Measurements from ENCODE around the gene GNB1. TPM values are rescaled to one million over a fixed set of nuclear protein-coding genes. Genes with fewer than 3 reads are reported as not detected.

The GNB1 gene
- total and polyA plus RNA-seq, 9 of the 15 experiments (the other 6 are each of a cell fraction or from before 2014, with no cell fraction given): 34.3 to 388 (median 114) TPM

DNA sequence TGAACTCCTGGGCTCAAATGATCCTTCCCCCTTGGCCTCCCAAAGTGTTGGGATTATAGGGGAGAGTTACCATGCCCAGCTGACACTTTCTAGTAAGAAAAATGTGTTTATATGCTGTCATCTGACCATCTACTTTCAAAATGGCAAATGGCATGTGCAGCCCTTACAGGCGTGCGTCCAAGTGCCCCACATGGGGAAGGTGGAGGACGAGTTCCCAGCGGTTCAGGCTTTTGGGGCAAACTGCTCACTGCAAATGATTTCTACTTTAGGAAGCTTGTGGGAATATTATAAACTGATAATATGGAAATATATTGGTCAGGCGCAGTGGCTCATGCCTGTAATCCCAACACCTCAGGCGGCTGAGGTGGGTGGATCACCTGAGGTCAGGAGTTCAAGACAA is 71.1 kb downstream of the GNB1 start:
- no TSS peak for BruUV-seq (replicated peaks)
- CTCF ChIA-PET (ENCODE audit: low intra/inter-chr PET ratio): no interaction called here
- TF ChIP-seq C11orf30 (IDR thresholded peaks at IDR 0.05; ENCODE audit: low read depth): no peak
- no peak for TF ChIP-seq SOX6 (IDR thresholded peaks at IDR 0.05)
- no peak for TF ChIP-seq SMARCC2 (IDR thresholded peaks at IDR 0.05; ENCODE audit: low read depth)
- TF ChIP-seq TBL1XR1 (IDR thresholded peaks at IDR 0.05; ENCODE audit: low read length in 2 of 2): no peak
- H3K9ac ChIP-seq (ENCODE audit: insufficient read depth in 1 of 2, low read depth in 2 of 2, low read length in 2 of 2): no peak overlapping the region
- no peaks in the 10 kb centered on the region for H3K9me3 ChIP-seq (replicated peaks; ENCODE audit: control insufficient read depth, insufficient read depth, low read depth, low read length)
- no peak overlapping the region for H3K4me3 ChIP-seq
- 0 out of 5 replicates have a peak, but pooled peaks cover 0 to 2% of the 10 kb centered on the region in 2 experiments for H3K4me1 ChIP-seq (replicated peaks in 1 of 2; ENCODE audit: control insufficient read depth in 2 of 2, insufficient read depth in 2 of 2, low read length in 2 of 2)
- H4K20me1 ChIP-seq (replicated peaks; ENCODE audit: control insufficient read depth, insufficient read depth, low read length): no peaks in the 10 kb centered on the region
- no peak overlapping the region for H3K4me2 ChIP-seq (ENCODE audit: insufficient read depth, low read length)
- WGBS (ENCODE audit: insufficient coverage, low coverage, missing lambda C conversion rate): 97% methylated on average over 6 of the region's 6 CpGs
- no peak overlapping the region for H3K27ac ChIP-seq (ENCODE audit: extremely low read depth, low read depth, low read length)
- FAIRE-seq (no peak), ATAC-seq (no peak), DNase-seq (ENCODE audit: extremely low read depth in 1 of 4, low spot score in 3 of 4) (no peak)
- H3K79me2 ChIP-seq (ENCODE audit: control insufficient read depth, insufficient read depth, low read length): 0 out of 3 replicates have a peak, but pooled peaks cover 2% of the 10 kb centered on the region
- H3K36me3 ChIP-seq (ENCODE audit: control insufficient read depth, insufficient read depth, low read length): peaks cover 67% of the 10 kb centered on the region
- intact Hi-C loops (cut with micrococcal nuclease): no loop called here
- POLR2A ChIA-PET: interaction anchor here (1.2 kb wide), 1 partner anchor 11 kb away, joined by 3 read pairs; no protein-coding TSS in a partner anchor
- H2AFZ ChIP-seq (ENCODE audit: low read depth, low read length): no peak overlapping the region
- in situ Hi-C loops (cut with MboI): no loop called here
- H3K9me1 ChIP-seq (ENCODE audit: control insufficient read depth, insufficient read depth, low read length): no peaks in the 10 kb centered on the region
- H3K27me3 ChIP-seq (ENCODE audit: control insufficient read depth in 2 of 2, insufficient read depth in 2 of 2, low read length in 2 of 2): no peaks in the 10 kb centered on the region

DNA sequence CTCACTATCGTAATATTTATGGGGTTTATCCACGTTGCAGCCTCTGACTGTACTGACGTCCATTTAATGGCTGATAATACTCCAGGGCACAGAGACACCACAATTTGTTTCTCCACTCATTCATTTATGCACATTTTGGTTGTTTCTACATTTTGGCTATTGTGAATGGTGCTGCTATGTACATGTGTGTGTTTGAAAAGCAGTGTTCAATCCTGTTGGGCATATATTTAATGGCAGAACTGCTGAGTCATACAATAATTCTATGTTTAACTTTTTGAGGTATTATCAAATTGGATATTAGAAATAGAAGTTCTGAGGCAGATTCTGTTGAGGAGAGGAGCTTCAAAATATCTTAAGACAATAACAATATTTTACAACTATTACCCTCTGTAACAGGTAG is 73.7 kb downstream of the GNB1 start:
- H3K79me2 ChIP-seq (ENCODE audit: control insufficient read depth, insufficient read depth, low read length): 0 out of 3 replicates have a peak, but pooled peaks cover 2% of the 10 kb centered on the region
- peaks cover 72% of the 10 kb centered on the region for H3K36me3 ChIP-seq (ENCODE audit: control insufficient read depth, insufficient read depth, low read length)
- H3K4me2 ChIP-seq (ENCODE audit: insufficient read depth, low read length): no peak overlapping the region
- BruUV-seq (replicated peaks): no TSS peak
- CTCF ChIA-PET (ENCODE audit: low intra/inter-chr PET ratio): no interaction called here
- H3K9ac ChIP-seq (ENCODE audit: insufficient read depth in 1 of 2, low read depth in 2 of 2, low read length in 2 of 2): no peak overlapping the region
- H4K20me1 ChIP-seq (replicated peaks; ENCODE audit: control insufficient read depth, insufficient read depth, low read length): no peaks in the 10 kb centered on the region
- H3K9me3 ChIP-seq (replicated peaks; ENCODE audit: control insufficient read depth, insufficient read depth, low read depth, low read length): no peaks in the 10 kb centered on the region
- WGBS (ENCODE audit: insufficient coverage, low coverage, missing lambda C conversion rate): 95% methylated on average over 3 of the region's 3 CpGs
- intact Hi-C loops (cut with micrococcal nuclease) (no loop called here), in situ Hi-C loops (cut with MboI) (no loop called here)
- H3K27me3 ChIP-seq (ENCODE audit: control insufficient read depth in 2 of 2, insufficient read depth in 2 of 2, low read length in 2 of 2): no peaks in the 10 kb centered on the region
- DNase-seq (ENCODE audit: extremely low read depth in 1 of 4, low spot score in 3 of 4): no peak
- POLR2A ChIA-PET: no interaction called here
- H2AFZ ChIP-seq (ENCODE audit: low read depth, low read length): no peak overlapping the region
- H3K4me1 ChIP-seq (replicated peaks in 1 of 2; ENCODE audit: control insufficient read depth in 2 of 2, insufficient read depth in 2 of 2, low read length in 2 of 2): 0 out of 5 replicates have a peak, but pooled peaks cover 0 to 2% of the 10 kb centered on the region in 2 experiments
- no peak for ATAC-seq
- no peaks in the 10 kb centered on the region for H3K9me1 ChIP-seq (ENCODE audit: control insufficient read depth, insufficient read depth, low read length)
- no peak for FAIRE-seq
- H3K4me3 ChIP-seq: no peak overlapping the region
- H3K27ac ChIP-seq (ENCODE audit: extremely low read depth, low read depth, low read length): no peak overlapping the region
- no peak for TF ChIP-seq MAZ (CRISPR knock-in tag; conservative IDR thresholded peaks at IDR 0.05 in 1 of 2, IDR thresholded peaks at IDR 0.05 in 1 of 2)
- TF ChIP-seq MAFG (tag; conservative IDR thresholded peaks at IDR 0.05): peak; percentile 85
- TF ChIP-seq FOXA3 (CRISPR knock-in tag; conservative IDR thresholded peaks at IDR 0.05 in 1 of 2, IDR thresholded peaks at IDR 0.05 in 1 of 2): no peak
- no peak for TF ChIP-seq MYNN (IDR thresholded peaks at IDR 0.05)
- TF ChIP-seq MYNN (CRISPR knock-in tag; IDR thresholded peaks at IDR 0.05): no peak
- TF ChIP-seq JUN (IDR thresholded peaks at IDR 0.05; ENCODE audit: borderline replicate concordance, low read depth, low read length): no peak
- TF ChIP-seq JUN (CRISPR knock-in tag; IDR thresholded peaks at IDR 0.05; ENCODE audit: borderline replicate concordance): no peak
- TF ChIP-seq YY1 (IDR thresholded peaks at IDR 0.05; ENCODE audit: borderline replicate concordance in 1 of 3, control insufficient read depth in 1 of 3, extremely low read depth in 1 of 3, insufficient read depth in 3 of 3, insufficient read length in 1 of 3, insufficient replicate concordance in 2 of 3, low read depth in 1 of 3, low read length in 2 of 3): no peak
- TF ChIP-seq ZFP1 (CRISPR knock-in tag; IDR thresholded peaks at IDR 0.05): no peak
- TF ChIP-seq, protein P1, sequence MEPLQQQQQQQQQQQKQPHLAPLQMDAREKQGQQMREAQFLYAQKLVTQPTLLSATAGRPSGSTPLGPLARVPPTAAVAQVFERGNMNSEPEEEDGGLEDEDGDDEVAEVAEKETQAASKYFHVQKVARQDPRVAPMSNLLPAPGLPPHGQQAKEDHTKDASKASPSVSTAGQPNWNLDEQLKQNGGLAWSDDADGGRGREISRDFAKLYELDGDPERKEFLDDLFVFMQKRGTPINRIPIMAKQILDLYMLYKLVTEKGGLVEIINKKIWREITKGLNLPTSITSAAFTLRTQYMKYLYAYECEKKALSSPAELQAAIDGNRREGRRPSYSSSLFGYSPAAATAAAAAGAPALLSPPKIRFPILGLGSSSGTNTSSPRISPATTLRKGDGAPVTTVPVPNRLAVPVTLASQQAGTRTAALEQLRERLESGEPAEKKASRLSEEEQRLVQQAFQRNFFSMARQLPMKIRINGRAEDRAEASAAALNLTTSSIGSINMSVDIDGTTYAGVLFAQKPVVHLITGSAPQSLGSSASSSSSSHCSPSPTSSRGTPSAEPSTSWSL (CRISPR knock-in tag; IDR thresholded peaks at IDR 0.05; ENCODE audit: borderline replicate concordance): no peak
- TF ChIP-seq PHB (CRISPR knock-in tag; IDR thresholded peaks at IDR 0.05): no peak
- TF ChIP-seq MAFK (IDR thresholded peaks at IDR 0.05; ENCODE audit: low read length): peak; percentile 83
- TF ChIP-seq NFE2 (IDR thresholded peaks at IDR 0.05; ENCODE audit: low read depth): peak; percentile 56; the same call in 1 of the 2 replicates
